SK-N-SH (cell line): ENCODE results near the gene PLPP6. TPM values are rescaled to one million over a fixed set of nuclear protein-coding genes. Genes with fewer than 3 reads are reported as not detected.

Source experiments
- CTCF ChIA-PET: fragments of 300-600, 350-600 bp; formaldehyde crosslinking; extraction: SDS; loops from one replicate; lab custom pipeline; 2021; lab: Yijun Ruan, JAX
- POLR2A ChIA-PET: fragments of 350-600 bp; sonication (Branson Sonifier 250); formaldehyde crosslinking; extraction: SDS; loops from one replicate; lab custom pipeline; 2020; ENCODE audit warnings: antibody characterized with exemption, inconsistent platforms; lab: Yijun Ruan, JAX
- DNase-seq: peaks from one replicate; pipeline ENCODE4 v3.0.0; 2012
- H2AFZ ChIP-seq: fragments of 200-600 bp; sonication (generic); 2 replicates; pipeline ENCODE4 v1.8.1; 2016; ENCODE audit warnings: antibody characterized with exemption, mild to moderate bottlenecking, low read depth
- H3F3A ChIP-seq: fragments of 200-600 bp; sonication (generic); replicated peaks from 2 replicates; pipeline ENCODE3; 2016; ENCODE audit warnings: antibody characterized with exemption, mild to moderate bottlenecking; ENCODE audit not compliant: insufficient read depth
- H3K27ac ChIP-seq, 2 experiments: fragments of 200-500 bp in 1 of 2; fragments of 200-600 bp in 1 of 2; sonication (Bioruptor generic) in 1 of 2; sonication (generic), shearing (Covaris generic) in 1 of 2; 2 replicates each; pipeline versions ENCODE4 v1.5.1 to v1.6.1; 2014 to 2016; ENCODE audit warnings: low read depth in 2 of 2, inconsistent platforms in 1 of 2, low read length in 1 of 2, mild to moderate bottlenecking in 1 of 2, mixed read lengths in 1 of 2
- H3K27me3 ChIP-seq: fragments of 200-600 bp; sonication (generic), shearing (Covaris generic); 2 replicates; pipeline ENCODE4 v1.6.1; 2016; ENCODE audit warnings: mixed run types; ENCODE audit not compliant: insufficient read depth
- H3K36me3 ChIP-seq, 2 experiments: fragments of 200-500 bp in 1 of 2; fragments of 200-600 bp in 1 of 2; sonication (Bioruptor generic) in 1 of 2; sonication (generic) in 1 of 2; replicated peaks in 1 of 2; 2 replicates each; pipeline versions ENCODE3 to v1.5.1; 2014 to 2016; ENCODE audit warnings: low read length in 1 of 2, mild to moderate bottlenecking in 1 of 2; ENCODE audit not compliant: insufficient read depth in 2 of 2, control insufficient read depth in 1 of 2
- H3K4me1 ChIP-seq, 2 experiments: fragments of 200-500 bp in 1 of 2; fragments of 200-600 bp in 1 of 2; sonication (Bioruptor generic) in 1 of 2; sonication (generic), shearing (Covaris generic) in 1 of 2; 2 replicates each; pipeline versions ENCODE4 v1.5.1 to v1.6.1; 2014 to 2016; ENCODE audit warnings: low read depth in 1 of 2, low read length in 1 of 2, mixed run types in 1 of 2; ENCODE audit not compliant: insufficient read depth in 2 of 2, control insufficient read depth in 1 of 2
- H3K4me2 ChIP-seq: fragments of 200-600 bp; sonication (generic), shearing (Covaris generic); 2 replicates; pipeline ENCODE4 v1.6.1; 2017; ENCODE audit warnings: mixed run types
- H3K4me3 ChIP-seq, 2 experiments: fragments of 200-500 bp in 1 of 2; fragments of 200-600 bp in 1 of 2; sonication (Bioruptor generic) in 1 of 2; sonication (generic), shearing (Covaris generic) in 1 of 2; 2 replicates each; pipeline versions ENCODE4 v1.5.1 to v1.8.1; 2014 to 2016; ENCODE audit warnings: low read depth in 2 of 2, inconsistent platforms in 1 of 2, low read length in 1 of 2, mild to moderate bottlenecking in 1 of 2, mixed read lengths in 1 of 2, moderate library complexity in 1 of 2
- H3K79me2 ChIP-seq: fragments of 200-600 bp; sonication (generic); 2 replicates; pipeline ENCODE4 v1.8.1; 2017; ENCODE audit warnings: mild to moderate bottlenecking; ENCODE audit not compliant: insufficient read depth
- H3K9ac ChIP-seq: fragments of 200-600 bp; sonication (generic); 2 replicates; pipeline ENCODE4 v1.6.1; 2017; ENCODE audit warnings: mixed run types
- H3K9me2 ChIP-seq: fragments of 200-600 bp; sonication (generic); 2 replicates; pipeline ENCODE4 v1.6.1; 2017; ENCODE audit warnings: mixed run types
- H3K9me3 ChIP-seq: fragments of 200-600 bp; sonication (generic); 2 replicates; pipeline ENCODE4 v1.6.1; 2017; ENCODE audit warnings: mixed run types, mild to moderate bottlenecking, moderate library complexity
- H4K20me1 ChIP-seq: fragments of 200-600 bp; sonication (generic); 2 replicates; pipeline ENCODE4 v1.6.1; 2017; ENCODE audit warnings: mild to moderate bottlenecking, mixed run types; ENCODE audit not compliant: insufficient read depth
- CTCF ChIP-seq: fragments of 200-600 bp; sonication (generic); IDR thresholded peaks from 2 replicates; pipeline ENCODE4 v1.6.1; 2017; ENCODE audit warnings: antibody characterized with exemption, mild to moderate bottlenecking, moderate library complexity
- ELF1 ChIP-seq: IDR thresholded peaks from 2 replicates; pipeline ENCODE4 v1.4.0; 2012
- EZH2phosphoT487 ChIP-seq: fragments of 200-600 bp; sonication (generic); IDR thresholded peaks from 2 replicates; pipeline ENCODE4 v1.6.1; 2017; ENCODE audit warnings: low read depth, mixed run types, mild to moderate bottlenecking, antibody characterized with exemption, moderate library complexity, borderline replicate concordance
- FOSL2 ChIP-seq: IDR thresholded peaks from 2 replicates; pipeline ENCODE4 v1.4.0; 2012; ENCODE audit warnings: low read depth, mild to moderate bottlenecking, moderate library complexity, borderline replicate concordance
- FOXM1 ChIP-seq: IDR thresholded peaks from 2 replicates; pipeline ENCODE4 v1.4.0; 2012; ENCODE audit warnings: low read depth, mild to moderate bottlenecking
- GABPA ChIP-seq: IDR thresholded peaks from 2 replicates; pipeline ENCODE4 v1.4.0; 2012; ENCODE audit warnings: low read depth, mild to moderate bottlenecking
- GATA2 ChIP-seq: sonication (generic); formaldehyde crosslinking; IDR thresholded peaks from 2 replicates; pipeline ENCODE4 v1.5.0; 2020; ENCODE audit warnings: mild to moderate bottlenecking, missing genetic modification reagents
- MXI1 ChIP-seq: IDR thresholded peaks from 2 replicates; pipeline ENCODE4 v1.6.1; 2012; ENCODE audit warnings: mild to moderate bottlenecking, low read depth, low read length, improper control_type of control experiment
- NRF1 ChIP-seq: IDR thresholded peaks from 2 replicates; pipeline ENCODE4 v1.6.1; 2012; ENCODE audit warnings: low read depth, mild to moderate bottlenecking, low read length
- POLR2AphosphoS5 ChIP-seq: IDR thresholded peaks from 2 replicates; pipeline ENCODE4 v1.6.1; 2012; ENCODE audit warnings: low read depth, low read length
- RAD21 ChIP-seq: IDR thresholded peaks from 2 replicates; pipeline ENCODE4 v1.6.1; 2012; ENCODE audit warnings: mild to moderate bottlenecking, low read length
- RFX5 ChIP-seq: IDR thresholded peaks from 2 replicates; pipeline ENCODE4 v1.6.1; 2012; ENCODE audit warnings: mild to moderate bottlenecking, improper control_type of control experiment, low read length
- RXRA ChIP-seq: IDR thresholded peaks from 2 replicates; pipeline ENCODE4 v1.4.0; 2012; ENCODE audit warnings: low read depth, mild to moderate bottlenecking, borderline replicate concordance
- SIN3A ChIP-seq: IDR thresholded peaks from 2 replicates; pipeline ENCODE4 v1.6.1; 2012; ENCODE audit warnings: low read depth, mild to moderate bottlenecking, low read length, moderate library complexity, borderline replicate concordance
- SMC3 ChIP-seq: IDR thresholded peaks from 2 replicates; pipeline ENCODE4 v1.6.1; 2012; ENCODE audit warnings: low read depth, low read length, improper control_type of control experiment
- YY1 ChIP-seq: IDR thresholded peaks from 2 replicates; pipeline ENCODE4 v1.4.0; 2012; ENCODE audit warnings: low read depth, mild to moderate bottlenecking
- whole genome bisulfite sequencing: methylation state at CpG from one replicate; pipeline ENCODE4 v1.1.6; 2017; ENCODE audit warnings: low lambda C conversion rate; 5-methylcytosine and 5-hydroxymethylcytosine counted together
- polyA plus RNA-seq, 3 experiments: library from polyadenylated mRNA; depleted of rRNA; stranded (reverse); fragments of >200 nt; gene quantifications; 2 replicates each; pipeline ENCODE4 v1.2.3, GENCODE V29; 2012
- TF ChIP-seq, protein P1 (sequence below): fragments of 150-350 bp; IDR thresholded peaks from 2 replicates; pipeline ENCODE4 v1.6.1; 2017; ENCODE audit warnings: antibody characterized with exemption, low read length, low read depth, borderline replicate concordance

The PLPP6 gene
- polyA plus RNA-seq, 1 of the 3 experiments (the other 2 are of a cell fraction): 8.8 TPM

- TF ChIP-seq, protein P1, sequence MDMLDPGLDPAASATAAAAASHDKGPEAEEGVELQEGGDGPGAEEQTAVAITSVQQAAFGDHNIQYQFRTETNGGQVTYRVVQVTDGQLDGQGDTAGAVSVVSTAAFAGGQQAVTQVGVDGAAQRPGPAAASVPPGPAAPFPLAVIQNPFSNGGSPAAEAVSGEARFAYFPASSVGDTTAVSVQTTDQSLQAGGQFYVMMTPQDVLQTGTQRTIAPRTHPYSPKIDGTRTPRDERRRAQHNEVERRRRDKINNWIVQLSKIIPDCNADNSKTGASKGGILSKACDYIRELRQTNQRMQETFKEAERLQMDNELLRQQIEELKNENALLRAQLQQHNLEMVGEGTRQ: no peak
- no peak for TF ChIP-seq FOSL2
- TF ChIP-seq, all 33 proteins: peak for 15
Measured at GRCh38 chr9:4662108-4662988, at the start of gene PLPP6 (continued).

- POLR2A ChIA-PET: no interaction called here
- H3K27ac ChIP-seq: no peak overlapping the region
Measured at GRCh38 chr9:4614627-4615026, 47.5 kb upstream of the PLPP6 start.

DNA sequence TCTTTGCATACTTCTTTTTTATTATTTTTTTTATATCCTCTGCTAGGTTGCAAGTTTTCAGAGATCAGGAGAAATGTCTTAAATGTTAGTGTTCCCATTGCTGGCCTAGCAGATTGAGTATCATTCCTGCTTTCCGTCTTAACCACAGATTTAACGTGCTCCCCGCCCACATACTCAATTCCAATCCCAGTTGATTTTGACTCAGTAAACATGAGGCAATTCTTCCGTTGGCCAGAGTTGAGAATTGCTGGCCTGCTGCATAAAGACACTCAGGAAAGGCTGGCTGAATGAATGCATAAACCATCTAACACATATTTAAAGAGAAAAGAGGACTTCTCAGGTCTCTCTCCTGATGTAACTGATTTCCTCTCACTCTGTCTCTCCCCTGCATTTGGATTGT is 46.8 kb upstream of the PLPP6 start:
- Histone ChIP-seq H4K20me1 (no peaks in the 10 kb centered on the region), H3K9ac (no peak overlapping the region), H3K4me3 (no peak overlapping the region), H3F3A (no peaks in the 10 kb centered on the region), H3K27ac (no peak overlapping the region), H3K4me1 (no peaks in the 10 kb centered on the region), H3K79me2 (no peaks in the 10 kb centered on the region), H3K36me3 (no peaks in the 10 kb centered on the region), H3K27me3 (no peaks in the 10 kb centered on the region), H3K4me2 (no peak overlapping the region), H3K9me2 (no peaks in the 10 kb centered on the region), H2AFZ (no peak overlapping the region), H3K9me3 (no peaks in the 10 kb centered on the region)
- TF ChIP-seq FOSL2 (no peak), RXRA (no peak), GABPA (no peak), SIN3A (no peak), MXI1 (no peak), GATA2 (no peak), ELF1 (no peak), NRF1 (no peak), SMC3 (no peak), POLR2AphosphoS5 (no peak), RFX5 (no peak), FOXM1 (no peak), CTCF (no peak)
- CTCF ChIA-PET: no interaction called here
- POLR2A ChIA-PET: no interaction called here
- 66% methylated on average over 4 of the region's 4 CpGs for WGBS
- no peak for DNase-seq

More at GRCh38 chr9:4614627-4615026, 47.5 kb upstream of the PLPP6 start:
- H4K20me1 ChIP-seq: no peaks in the 10 kb centered on the region
- H3K4me1 ChIP-seq: no peaks in the 10 kb centered on the region
- H3K4me3 ChIP-seq: no peak overlapping the region
- CTCF ChIA-PET: no interaction called here
- no peak overlapping the region for H2AFZ ChIP-seq
- no peaks in the 10 kb centered on the region for H3F3A ChIP-seq
- DNase-seq: no peak
- no peaks in the 10 kb centered on the region for H3K79me2 ChIP-seq
- no peak overlapping the region for H3K9ac ChIP-seq
- no peaks in the 10 kb centered on the region for H3K27me3 ChIP-seq
- no peaks in the 10 kb centered on the region for H3K9me3 ChIP-seq
- H3K9me2 ChIP-seq: no peaks in the 10 kb centered on the region
- WGBS: 88% methylated on average over 1 of the region's 1 CpG
- H3K36me3 ChIP-seq: no peaks in the 10 kb centered on the region
- no peak overlapping the region for H3K4me2 ChIP-seq
- no peak for TF ChIP-seq EZH2phosphoT487
- TF ChIP-seq NRF1: no peak
- no peak for TF ChIP-seq RAD21
- TF ChIP-seq MXI1: no peak
- TF ChIP-seq YY1: no peak
- no peak for TF ChIP-seq FOXM1
